PFSK-1 (cell line): Measurements from ENCODE around the gene FANCC.

Source experiments
- FOXP2 ChIP-seq: optimal IDR thresholded peaks from 2 replicates; pipeline ENCODE3; 2011; ENCODE audit warnings: borderline replicate concordance, control low read depth, inconsistent platforms; ENCODE audit not compliant: insufficient read depth; ENCODE audit errors: extremely low read length, extremely low read depth
- POLR2AphosphoS5 ChIP-seq: IDR thresholded peaks from 2 replicates; pipeline ENCODE4 v1.6.1; 2012; ENCODE audit warnings: low read depth, mild to moderate bottlenecking, control low read depth, low read length, moderate library complexity
- SIN3A ChIP-seq: IDR thresholded peaks from 2 replicates; pipeline ENCODE4 v1.6.1; 2012; ENCODE audit warnings: mild to moderate bottlenecking, low read length, moderate library complexity, borderline replicate concordance; ENCODE audit not compliant: insufficient read depth
- TAF1 ChIP-seq: IDR thresholded peaks from 2 replicates; pipeline ENCODE4 v1.6.1; 2012; ENCODE audit warnings: low read length, control low read depth, borderline replicate concordance; ENCODE audit not compliant: insufficient read depth
- TF ChIP-seq, protein P1 (sequence below), 2 experiments: IDR thresholded peaks; 2 replicates each; pipeline versions ENCODE4 v1.6.1 to v1.8.0; 2011 to 2012; ENCODE audit warnings: low read depth in 2 of 2, low read length in 2 of 2, control low read depth in 1 of 2, inconsistent platforms in 1 of 2, mild to moderate bottlenecking in 1 of 2, moderate library complexity in 1 of 2; ENCODE audit not compliant: insufficient read depth in 1 of 2

The FANCC gene

DNA sequence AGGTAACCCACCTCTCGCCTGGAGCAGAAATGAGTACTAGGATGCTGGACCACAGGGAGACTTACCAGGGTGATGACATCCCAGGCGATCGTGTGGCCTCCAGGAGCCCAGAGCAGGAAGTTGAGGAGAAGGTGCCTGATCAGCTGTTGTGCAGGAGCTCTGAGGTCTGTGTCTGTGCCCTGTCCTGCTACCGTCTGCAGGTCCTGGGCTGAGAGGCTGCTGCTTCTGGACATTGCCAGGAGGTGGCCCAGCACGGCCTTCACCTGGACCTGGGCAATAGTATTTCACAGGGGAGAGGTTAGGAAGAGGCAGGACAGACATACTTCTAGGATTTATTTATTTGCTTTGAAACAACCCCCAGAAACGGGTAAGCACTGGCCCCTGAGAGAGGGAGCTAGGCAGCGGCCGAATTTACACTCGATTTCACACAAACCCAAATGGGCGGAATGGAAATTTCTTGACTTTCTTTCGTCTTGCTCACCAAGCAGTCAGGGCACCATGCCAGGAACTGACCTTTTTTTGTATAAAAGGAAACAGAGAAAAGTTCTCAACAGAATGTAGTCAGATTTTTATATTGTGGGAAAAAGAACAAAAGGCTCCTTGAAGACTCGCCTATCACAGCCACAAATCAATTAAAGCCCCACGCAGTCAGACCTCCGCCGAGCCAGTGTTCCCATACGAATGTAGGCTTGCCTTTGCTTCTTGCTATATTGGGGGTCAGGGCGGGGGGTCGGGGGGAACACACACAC lies 210.3 kb downstream of the FANCC start:
- TF ChIP-seq SIN3A: no peak
- no peak for TF ChIP-seq TAF1
- TF ChIP-seq POLR2AphosphoS5: no peak
- TF ChIP-seq FOXP2: no peak
- TF ChIP-seq, protein P1, sequence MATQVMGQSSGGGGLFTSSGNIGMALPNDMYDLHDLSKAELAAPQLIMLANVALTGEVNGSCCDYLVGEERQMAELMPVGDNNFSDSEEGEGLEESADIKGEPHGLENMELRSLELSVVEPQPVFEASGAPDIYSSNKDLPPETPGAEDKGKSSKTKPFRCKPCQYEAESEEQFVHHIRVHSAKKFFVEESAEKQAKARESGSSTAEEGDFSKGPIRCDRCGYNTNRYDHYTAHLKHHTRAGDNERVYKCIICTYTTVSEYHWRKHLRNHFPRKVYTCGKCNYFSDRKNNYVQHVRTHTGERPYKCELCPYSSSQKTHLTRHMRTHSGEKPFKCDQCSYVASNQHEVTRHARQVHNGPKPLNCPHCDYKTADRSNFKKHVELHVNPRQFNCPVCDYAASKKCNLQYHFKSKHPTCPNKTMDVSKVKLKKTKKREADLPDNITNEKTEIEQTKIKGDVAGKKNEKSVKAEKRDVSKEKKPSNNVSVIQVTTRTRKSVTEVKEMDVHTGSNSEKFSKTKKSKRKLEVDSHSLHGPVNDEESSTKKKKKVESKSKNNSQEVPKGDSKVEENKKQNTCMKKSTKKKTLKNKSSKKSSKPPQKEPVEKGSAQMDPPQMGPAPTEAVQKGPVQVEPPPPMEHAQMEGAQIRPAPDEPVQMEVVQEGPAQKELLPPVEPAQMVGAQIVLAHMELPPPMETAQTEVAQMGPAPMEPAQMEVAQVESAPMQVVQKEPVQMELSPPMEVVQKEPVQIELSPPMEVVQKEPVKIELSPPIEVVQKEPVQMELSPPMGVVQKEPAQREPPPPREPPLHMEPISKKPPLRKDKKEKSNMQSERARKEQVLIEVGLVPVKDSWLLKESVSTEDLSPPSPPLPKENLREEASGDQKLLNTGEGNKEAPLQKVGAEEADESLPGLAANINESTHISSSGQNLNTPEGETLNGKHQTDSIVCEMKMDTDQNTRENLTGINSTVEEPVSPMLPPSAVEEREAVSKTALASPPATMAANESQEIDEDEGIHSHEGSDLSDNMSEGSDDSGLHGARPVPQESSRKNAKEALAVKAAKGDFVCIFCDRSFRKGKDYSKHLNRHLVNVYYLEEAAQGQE (IDR thresholded peaks at IDR 0.05; ENCODE audit: insufficient read depth in 1 of 2, low read depth in 2 of 2, low read length in 2 of 2): no peak

DNA sequence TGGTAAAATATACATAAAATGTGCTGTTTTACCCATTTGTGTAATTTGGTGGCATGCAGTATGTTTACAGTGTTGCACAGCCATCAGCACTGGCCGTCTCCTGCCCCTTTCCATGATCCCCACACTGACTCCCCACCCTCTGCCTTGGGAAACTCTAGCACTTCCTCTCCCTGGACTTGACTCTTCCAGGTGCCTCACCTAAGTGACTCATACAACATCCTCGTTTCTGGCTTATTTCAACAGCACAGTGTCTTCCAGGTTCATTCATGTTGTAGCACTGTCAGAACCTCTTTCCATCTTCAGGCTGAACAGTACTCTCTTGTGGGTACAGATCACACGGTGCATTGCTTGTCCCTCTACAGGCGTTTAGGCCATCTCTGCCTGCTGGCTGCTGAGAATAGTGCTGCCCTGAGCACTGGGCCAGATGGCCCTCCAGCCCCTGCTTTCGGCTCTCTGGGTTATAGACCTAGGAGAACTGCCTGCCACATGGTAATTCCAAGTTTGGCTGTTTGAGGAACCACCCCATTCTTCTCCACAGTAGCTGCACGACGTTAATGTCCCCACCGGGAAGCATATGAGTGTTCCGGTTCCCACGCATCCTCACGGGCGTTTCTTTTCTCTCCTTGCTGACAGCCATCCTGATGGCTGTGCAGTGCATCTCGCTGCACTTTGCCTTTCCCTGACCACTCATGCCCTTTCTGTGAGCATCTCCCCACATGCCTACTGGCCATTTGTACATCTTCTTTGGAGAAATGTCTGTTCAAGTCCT lies 211.8 kb downstream of the FANCC start:
- TF ChIP-seq FOXP2 (no peak), TAF1 (no peak), POLR2AphosphoS5 (no peak), SIN3A (no peak)
- TF ChIP-seq, protein P1 (IDR thresholded peaks at IDR 0.05; ENCODE audit: insufficient read depth in 1 of 2, low read depth in 2 of 2, low read length in 2 of 2): no peak

DNA sequence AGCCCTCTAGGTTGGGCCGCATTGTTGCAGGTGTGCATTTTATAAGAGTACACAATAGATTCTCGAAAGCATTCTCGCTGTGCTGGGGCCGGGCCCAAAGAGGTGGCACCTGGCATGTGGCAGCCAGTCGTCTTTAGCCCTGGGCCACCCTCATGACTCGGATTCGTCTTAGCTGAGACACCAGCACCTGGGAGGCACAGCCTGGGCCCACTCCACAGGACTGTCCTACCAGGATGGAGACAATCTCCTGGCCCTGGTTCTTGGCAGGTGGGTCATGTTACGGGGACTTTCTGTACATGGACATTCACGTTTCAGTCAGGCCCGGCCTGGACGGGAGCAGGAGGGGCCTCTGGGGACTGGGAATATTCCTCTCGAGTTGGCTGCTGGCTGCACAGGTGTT lies 212.5 kb downstream of the FANCC start:
- TF ChIP-seq, protein P1 (IDR thresholded peaks at IDR 0.05; ENCODE audit: insufficient read depth in 1 of 2, low read depth in 2 of 2, low read length in 2 of 2): no peak
- TF ChIP-seq FOXP2 (no peak), SIN3A (no peak), TAF1 (no peak), POLR2AphosphoS5 (no peak)

DNA sequence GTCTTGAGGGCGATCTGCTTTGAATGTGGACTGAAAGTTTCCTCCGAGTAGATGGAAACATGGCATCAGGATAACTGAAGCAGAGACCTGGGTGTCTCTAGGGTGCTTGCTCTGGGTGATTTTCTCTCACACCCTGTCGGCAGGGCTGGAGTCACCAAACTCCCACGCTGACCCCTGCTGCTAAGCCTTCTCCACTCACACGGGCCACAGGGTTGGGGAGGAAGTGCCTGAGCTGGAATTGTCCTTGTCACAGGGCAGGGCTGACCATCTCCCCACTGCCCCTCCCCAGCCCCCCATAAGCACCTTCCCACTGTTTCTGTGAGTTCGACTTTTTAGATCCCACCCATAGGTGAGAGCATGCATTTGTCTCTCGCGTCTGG lies 212.9 kb downstream of the FANCC start:
- TF ChIP-seq POLR2AphosphoS5: no peak

DNA sequence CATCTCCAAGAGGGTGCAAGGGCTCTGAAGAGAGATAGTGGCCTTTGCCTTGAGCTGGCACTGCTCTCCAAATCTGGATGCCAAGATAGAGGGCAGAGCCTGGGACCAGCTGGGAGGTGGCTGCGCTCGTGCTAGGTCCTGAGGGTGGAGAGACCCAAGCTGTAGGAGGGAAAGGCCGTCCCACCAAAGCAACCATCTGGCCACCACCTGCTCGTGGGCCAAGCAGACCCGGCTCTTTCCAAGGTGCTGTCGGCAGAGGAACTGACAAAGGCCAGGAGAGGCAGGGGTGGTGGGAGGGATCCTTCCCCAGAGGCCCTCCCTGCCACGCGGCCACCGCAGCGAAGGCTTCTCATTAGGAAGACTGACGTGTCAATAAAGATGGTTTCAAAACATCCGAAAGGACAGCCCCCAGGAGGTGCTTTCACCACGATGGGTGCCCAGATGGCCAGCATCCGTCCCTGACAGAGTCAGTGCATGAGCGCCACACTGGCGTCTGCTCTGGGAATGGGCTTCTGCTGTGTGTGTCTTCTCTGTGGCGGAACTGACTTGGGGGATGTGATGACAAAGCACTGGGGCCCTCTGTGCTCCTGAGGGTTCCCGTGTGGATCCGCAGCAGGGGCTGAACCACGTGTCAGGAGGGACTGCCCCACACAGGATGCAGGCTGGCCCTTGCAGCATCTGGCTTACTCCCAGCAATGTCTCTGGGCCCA lies 213.5 kb downstream of the FANCC start:
- TF ChIP-seq POLR2AphosphoS5: no peak
- no peak for TF ChIP-seq FOXP2
- TF ChIP-seq, protein P1 (IDR thresholded peaks at IDR 0.05; ENCODE audit: insufficient read depth in 1 of 2, low read depth in 2 of 2, low read length in 2 of 2): no peak
- no peak for TF ChIP-seq TAF1
- no peak for TF ChIP-seq SIN3A
